H1 (cell line): ENCODE measurements around the gene H6PD.

Experiments
- ATF3 ChIP-seq: IDR thresholded peaks from 2 replicates; pipeline ENCODE4 v1.6.1; 2011; ENCODE audit warnings: low read depth, mild to moderate bottlenecking, low read length; ENCODE audit not compliant: insufficient read depth
- CTCF ChIP-seq, 3 experiments: IDR thresholded peaks; 1 replicate in 2 of 3; 2 replicates in 1 of 3; pipeline versions ENCODE4 v1.5.1 to v1.6.1; 2011; ENCODE audit warnings: low read length in 3 of 3, mild to moderate bottlenecking in 3 of 3, inconsistent platforms in 2 of 3, low read depth in 1 of 3, moderate library complexity in 1 of 3; ENCODE audit not compliant: insufficient read depth in 1 of 3; ENCODE audit errors: control extremely low read depth in 1 of 3
- EZH2 ChIP-seq: fragments of 200-600 bp; sonication (generic); IDR thresholded peaks from 2 replicates; pipeline ENCODE4 v1.7.1; 2012; ENCODE audit warnings: low read depth, mild to moderate bottlenecking, moderate library complexity, low read length, inconsistent platforms; ENCODE audit not compliant: severe bottlenecking
- FOSL1 ChIP-seq: IDR thresholded peaks from 2 replicates; pipeline ENCODE4 v1.6.1; 2011; ENCODE audit warnings: mild to moderate bottlenecking, low read depth, low read length, moderate library complexity; ENCODE audit not compliant: insufficient read depth
- MAFK ChIP-seq: IDR thresholded peaks from 2 replicates; pipeline ENCODE4 v1.6.1; 2012; ENCODE audit warnings: low read depth, mild to moderate bottlenecking, improper control_type of control experiment, low read length
- POLR2A ChIP-seq, 2 experiments: IDR thresholded peaks; 1 replicate in 1 of 2; 2 replicates in 1 of 2; pipeline ENCODE4 v1.6.1; 2011; ENCODE audit warnings: low read depth in 2 of 2, low read length in 2 of 2, mild to moderate bottlenecking in 2 of 2; ENCODE audit errors: control extremely low read depth in 1 of 2
- RBBP5 ChIP-seq: IDR thresholded peaks from 2 replicates; pipeline ENCODE4 v1.7.1; 2012; ENCODE audit warnings: low read depth, mild to moderate bottlenecking, inconsistent platforms, low read length, moderate library complexity, borderline replicate concordance
- SRF ChIP-seq: IDR thresholded peaks from 2 replicates; pipeline ENCODE4 v1.6.1; 2011; ENCODE audit warnings: mild to moderate bottlenecking, low read depth, low read length, moderate library complexity

- TF ChIP-seq SRF (no peak), POLR2A (IDR thresholded peaks at IDR 0.05; ENCODE audit: control extremely low read depth in 1 of 2, low read depth in 2 of 2, low read length in 2 of 2) (peak in 1 of 2 experiments; percentile 82; a peak in 2 of 3 replicates), CTCF (IDR thresholded peaks at IDR 0.05; ENCODE audit: control extremely low read depth in 1 of 3, insufficient read depth in 1 of 3, low read depth in 1 of 3, low read length in 3 of 3) (peak; percentile 39 to 54 (median 41)), ATF3 (no peak), EZH2 (no peak), RBBP5 (peak; percentile 56; the same call in 1 of the 2 replicates), FOSL1 (no peak), MAFK (no peak)
Measured at GRCh38 chr1:9234223-9235095, at the start of gene H6PD.
